Mucosa of stomach (tissue), 1 donor: ENCODE data around the gene IL19.
"Not testable (repeated sequence)": the region's sequence is repeated elsewhere in the genome, so short reads cannot be mapped to it uniquely, and the experiment has no call there.

Experiments
- H3K27me3 ChIP-seq: one replicate; pipeline ENCODE4 v1.7.0; 2013; ENCODE audit warnings: mild to moderate bottlenecking, low read length; ENCODE audit not compliant: control insufficient read depth, insufficient read depth
- H3K36me3 ChIP-seq: one replicate; pipeline ENCODE4 v1.7.0; 2013; ENCODE audit warnings: low read length; ENCODE audit not compliant: control insufficient read depth, insufficient read depth
- H3K4me1 ChIP-seq: one replicate; pipeline ENCODE4 v1.7.0; 2013; ENCODE audit warnings: mild to moderate bottlenecking, low read length; ENCODE audit not compliant: control insufficient read depth, insufficient read depth
- H3K4me3 ChIP-seq: one replicate; pipeline ENCODE4 v1.7.0; 2013; ENCODE audit warnings: low read length
- H3K9ac ChIP-seq: one replicate; pipeline ENCODE4 v1.7.0; 2013; ENCODE audit warnings: mild to moderate bottlenecking, low read length, moderate library complexity
- H3K9me3 ChIP-seq: one replicate; pipeline ENCODE4 v1.7.0; 2013; ENCODE audit warnings: mild to moderate bottlenecking, low read length, moderate library complexity; ENCODE audit not compliant: control insufficient read depth
- donor health status: Pancreatic carcinoma.

The IL19 gene

GRCh38 chr1:206745301-206745700 lies 25.3 kb upstream of the IL19 start:
- H3K4me3 ChIP-seq = no peak overlapping the region
- no peaks in the 10 kb centered on the region for H3K36me3 ChIP-seq
- no peaks in the 10 kb centered on the region for H3K9me3 ChIP-seq
- H3K4me1 ChIP-seq = no peaks in the 10 kb centered on the region
- no peaks in the 10 kb centered on the region for H3K27me3 ChIP-seq
- no peak overlapping the region for H3K9ac ChIP-seq

- Histone ChIP-seq H3K36me3 (no peaks in the 10 kb centered on the region), H3K9ac (no peak overlapping the region), H3K4me1 (no peaks in the 10 kb centered on the region), H3K4me3 (no peak overlapping the region), H3K9me3 (no peaks in the 10 kb centered on the region), H3K27me3 (no peaks in the 10 kb centered on the region)
These were observed 22.1 kb upstream of the IL19 start for GRCh38 chr1:206748348-206749030.

GRCh38 chr1:206751891-206752290 lies 18.7 kb upstream of the IL19 start:
- H3K36me3 ChIP-seq = no peaks in the 10 kb centered on the region
- no peaks in the 10 kb centered on the region for H3K27me3 ChIP-seq
- H3K9me3 ChIP-seq = no peaks in the 10 kb centered on the region
- no peaks in the 10 kb centered on the region for H3K4me1 ChIP-seq
- no peak overlapping the region for H3K9ac ChIP-seq
- no peak overlapping the region for H3K4me3 ChIP-seq

GRCh38 chr1:206752481-206752880 lies 18.1 kb upstream of the IL19 start:
- Histone ChIP-seq H3K4me1 (no peaks in the 10 kb centered on the region), H3K27me3 (no peaks in the 10 kb centered on the region), H3K9ac (no peak overlapping the region), H3K9me3 (no peaks in the 10 kb centered on the region), H3K36me3 (no peaks in the 10 kb centered on the region), H3K4me3 (no peak overlapping the region)

- Histone ChIP-seq H3K9me3 (no peaks in the 10 kb centered on the region), H3K27me3 (no peaks in the 10 kb centered on the region), H3K4me1 (no peaks in the 10 kb centered on the region), H3K36me3 (no peaks in the 10 kb centered on the region), H3K4me3 (no peak overlapping the region), H3K9ac (no peak overlapping the region)
These were observed 17.4 kb upstream of the IL19 start for GRCh38 chr1:206753141-206753540.

- Histone ChIP-seq H3K36me3 (no peaks in the 10 kb centered on the region), H3K9ac (no peak overlapping the region), H3K4me3 (no peak overlapping the region), H3K27me3 (no peaks in the 10 kb centered on the region), H3K4me1 (no peaks in the 10 kb centered on the region), H3K9me3 (no peaks in the 10 kb centered on the region)
These were observed 16.6 kb upstream of the IL19 start for GRCh38 chr1:206754011-206754410.

- Histone ChIP-seq H3K4me3 (no peak overlapping the region), H3K27me3 (no peaks in the 10 kb centered on the region), H3K4me1 (no peaks in the 10 kb centered on the region), H3K9ac (no peak overlapping the region), H3K36me3 (no peaks in the 10 kb centered on the region), H3K9me3 (no peaks in the 10 kb centered on the region)
These were observed 12.9 kb upstream of the IL19 start for GRCh38 chr1:206757524-206758266.

GRCh38 chr1:206760590-206760989 lies 10.0 kb upstream of the IL19 start:
- Histone ChIP-seq H3K9ac (no peak overlapping the region), H3K4me1 (no peaks in the 10 kb centered on the region), H3K27me3 (no peaks in the 10 kb centered on the region), H3K9me3 (no peaks in the 10 kb centered on the region), H3K36me3 (no peaks in the 10 kb centered on the region), H3K4me3 (no peak overlapping the region)

GRCh38 chr1:206761159-206761768 lies 9.3 kb upstream of the IL19 start:
- Histone ChIP-seq H3K36me3 (no peaks in the 10 kb centered on the region), H3K4me3 (no peak overlapping the region), H3K9me3 (no peaks in the 10 kb centered on the region), H3K4me1 (no peaks in the 10 kb centered on the region), H3K9ac (no peak overlapping the region), H3K27me3 (no peaks in the 10 kb centered on the region)

- not testable (repeated sequence) for H3K27me3 ChIP-seq, H3K9me3 ChIP-seq, H3K36me3 ChIP-seq, H3K9ac ChIP-seq, H3K4me3 ChIP-seq, H3K4me1 ChIP-seq
These were observed 7.7 kb upstream of the IL19 start for GRCh38 chr1:206762741-206763364.

GRCh38 chr1:206765771-206766170 lies 4.8 kb upstream of the IL19 start:
- H3K9me3 ChIP-seq, H3K9ac ChIP-seq, H3K4me3 ChIP-seq, H3K4me1 ChIP-seq, H3K27me3 ChIP-seq, H3K36me3 ChIP-seq: not testable (repeated sequence)

GRCh38 chr1:206766251-206766856 lies 4.2 kb upstream of the IL19 start:
- Histone ChIP-seq H3K9ac (peak overlapping the region; percentile 12), H3K4me1 (peaks cover 3% of the 10 kb centered on the region), H3K27me3 (no peaks in the 10 kb centered on the region), H3K9me3 (no peaks in the 10 kb centered on the region), H3K4me3 (no peak overlapping the region), H3K36me3 (no peaks in the 10 kb centered on the region)
